NB4 (cell line): ENCODE measurements around the gene YPEL5.

Experiments
- DNase-seq: peaks from one replicate; pipeline ENCODE4 v3.0.0; 2010; ENCODE audit warnings: low read depth
- H3K4me3 ChIP-seq: one replicate; pipeline ENCODE4 v1.5.1; 2011; ENCODE audit warnings: mild to moderate bottlenecking, low read depth, low read length, moderate library complexity
- CTCF ChIP-seq: IDR thresholded peaks from one replicate; pipeline ENCODE4 v1.5.1; 2012; ENCODE audit warnings: low read depth, low read length
- MAX ChIP-seq: IDR thresholded peaks from 2 replicates; pipeline ENCODE4 v1.6.1; 2011; ENCODE audit warnings: low read depth, low read length
- MYC ChIP-seq: IDR thresholded peaks from 2 replicates; pipeline ENCODE4 v1.6.1; 2011; ENCODE audit warnings: low read depth, low read length
- POLR2A ChIP-seq: IDR thresholded peaks from 2 replicates; pipeline ENCODE4 v1.6.1; 2011; ENCODE audit warnings: mild to moderate bottlenecking; ENCODE audit not compliant: insufficient read length; ENCODE audit errors: extremely low read depth

YPEL5 gene

GRCh38 chr2:30178618-30179434, 32.0 kb downstream of the YPEL5 start:
- DNase-seq = no peak
- TF ChIP-seq CTCF = no peak
- no peak for TF ChIP-seq POLR2A
- no peak for TF ChIP-seq MYC
- TF ChIP-seq MAX = no peak
- no peak overlapping the region for H3K4me3 ChIP-seq

GRCh38 chr2:30179536-30179935, 32.7 kb downstream of the YPEL5 start:
- H3K4me3 ChIP-seq = no peak overlapping the region
- no peak for DNase-seq

GRCh38 chr2:30180226-30180625, 33.4 kb downstream of the YPEL5 start:
- TF ChIP-seq POLR2A (no peak), MYC (no peak), CTCF (no peak), MAX (no peak)
- H3K4me3 ChIP-seq = no peak overlapping the region
- DNase-seq = no peak

More at GRCh38 chr2:30179536-30179935, 32.7 kb downstream of the YPEL5 start:
- no peak for TF ChIP-seq MAX
- no peak for TF ChIP-seq POLR2A
- TF ChIP-seq CTCF = no peak
- no peak for TF ChIP-seq MYC

- no peak overlapping the region for H3K4me3 ChIP-seq
- TF ChIP-seq MYC = no peak
- TF ChIP-seq MAX = no peak
- TF ChIP-seq POLR2A = no peak
- no peak for TF ChIP-seq CTCF
- DNase-seq = no peak
Measured at GRCh38 chr2:30181176-30181575, 34.4 kb downstream of the YPEL5 start.

GRCh38 chr2:30184035-30184434, 37.2 kb downstream of the YPEL5 start:
- TF ChIP-seq POLR2A = no peak
- no peak for TF ChIP-seq MAX
- no peak for TF ChIP-seq MYC
- TF ChIP-seq CTCF = no peak
- no peak for DNase-seq
- H3K4me3 ChIP-seq = no peak overlapping the region
